Epithelial cell of proximal tubule (primary cell): ENCODE data around the gene ALPK3. TPM values are rescaled to one million over a fixed set of nuclear protein-coding genes. Genes with fewer than 3 reads are reported as not detected.
A peak's percentile ranks its signal among the peaks of the same experiment; 100 is the strongest.

ENCODE experiments used
- DNase-seq: peaks from one replicate; pipeline ENCODE4 v3.0.0-alpha.2; 2011; ENCODE audit warnings: low read depth
- H3K4me3 ChIP-seq: 2 replicates; pipeline ENCODE4 v1.5.1; 2011; ENCODE audit warnings: low read depth, mild to moderate bottlenecking, low read length
- CTCF ChIP-seq: conservative IDR thresholded peaks from 2 replicates; pipeline ENCODE4 v1.5.1; 2012; ENCODE audit warnings: low read depth, mild to moderate bottlenecking, low read length
- total RNA-seq: library from RNA; depleted of rRNA; stranded (reverse); fragments of >200 nt; gene quantifications from 2 replicates; pipeline ENCODE4 v1.2.3, GENCODE V29; 2015

The ALPK3 gene
- total RNA-seq, 1 donor from 2014 or later: 30.8 TPM

- no peak for TF ChIP-seq CTCF
- no peak for DNase-seq
- H3K4me3 ChIP-seq: no peak overlapping the region
Measured at GRCh38 chr15:84883466-84883865, 66.3 kb downstream of the ALPK3 start.

- DNase-seq: peak; percentile 48
- TF ChIP-seq CTCF: peak; percentile 13
- peak within 1 kb of the TSS; percentile 14 for H3K4me3 ChIP-seq
Measured at GRCh38 chr15:84883916-84884781, 67.0 kb downstream of the ALPK3 start, which contains the start of gene SLC28A1. SLC28A1 (plus strand) TSS chr15:84884662; CDS start chr15:84887761, 3,099 bp downstream.

GRCh38 chr15:84885801-84886200 lies 68.6 kb downstream of the ALPK3 start:
- no peak for DNase-seq

GRCh38 chr15:84886211-84886983 lies 69.2 kb downstream of the ALPK3 start:
- DNase-seq: no peak
- no peak for TF ChIP-seq CTCF
- H3K4me3 ChIP-seq: no peak overlapping the region

More at GRCh38 chr15:84885801-84886200, 68.6 kb downstream of the ALPK3 start:
- no peak overlapping the region for H3K4me3 ChIP-seq
- TF ChIP-seq CTCF: no peak

GRCh38 chr15:84886984-84887299 lies 69.8 kb downstream of the ALPK3 start:
- no peak for TF ChIP-seq CTCF
- H3K4me3 ChIP-seq: no peak overlapping the region

GRCh38 chr15:84887938-84888337 lies 70.8 kb downstream of the ALPK3 start:
- TF ChIP-seq CTCF: no peak
- H3K4me3 ChIP-seq: no peak overlapping the region
- no peak for DNase-seq

More at GRCh38 chr15:84886984-84887299, 69.8 kb downstream of the ALPK3 start:
- DNase-seq: no peak
